HepG2 (cell line): ENCODE measurements around the gene GNG3. TPM values are rescaled to one million over a fixed set of nuclear protein-coding genes. Genes with fewer than 3 reads are reported as not detected.
A peak's percentile ranks its signal among the peaks of the same experiment; 100 is the strongest.

Experiments
- AGO2 ChIP-seq: fragments of 200-400 bp; formaldehyde crosslinking; optimal IDR thresholded peaks from 2 replicates; pipeline ENCODE3; 2017; ENCODE audit warnings: mild to moderate bottlenecking, low read depth, low read length, moderate library complexity
- HMG20A ChIP-seq: IDR thresholded peaks from 2 replicates; pipeline ENCODE4 v1.6.1; 2016; ENCODE audit warnings: borderline replicate concordance
- ISX ChIP-seq: sonication (generic); formaldehyde crosslinking; conservative IDR thresholded peaks from 2 replicates; pipeline ENCODE4 v1.5.0; 2020; ENCODE audit warnings: missing genetic modification reagents
- KDM2A ChIP-seq: sonication (generic); formaldehyde crosslinking; IDR thresholded peaks from 2 replicates; pipeline ENCODE4 v1.4.0; 2020; ENCODE audit warnings: low read depth, missing genetic modification reagents, borderline replicate concordance
- MAFF ChIP-seq: IDR thresholded peaks from 2 replicates; pipeline ENCODE4 v1.6.1; 2011; ENCODE audit warnings: low read depth, low read length, improper control_type of control experiment
- ONECUT2 ChIP-seq: sonication (generic); formaldehyde crosslinking; IDR thresholded peaks from 2 replicates; pipeline ENCODE4 v1.4.0; 2020; ENCODE audit warnings: missing genetic modification reagents
- ZBTB38 ChIP-seq: sonication (generic); formaldehyde crosslinking; IDR thresholded peaks from 2 replicates; pipeline ENCODE4 v1.5.1; 2020; ENCODE audit warnings: mild to moderate bottlenecking, missing genetic modification reagents
- ZFAT ChIP-seq: sonication (generic); formaldehyde crosslinking; conservative IDR thresholded peaks from 2 replicates; pipeline ENCODE4 v1.8.1; 2023; ENCODE audit warnings: missing genetic modification reagents, inconsistent platforms
- ZFP37 ChIP-seq: sonication (generic); formaldehyde crosslinking; IDR thresholded peaks from 2 replicates; pipeline ENCODE4 v1.4.0; 2020; ENCODE audit warnings: missing genetic modification reagents, borderline replicate concordance
- ZNF292 ChIP-seq: sonication (generic); formaldehyde crosslinking; IDR thresholded peaks from 2 replicates; pipeline ENCODE4 v1.8.1; 2022; ENCODE audit warnings: mild to moderate bottlenecking, low read depth, missing genetic modification reagents, borderline replicate concordance
- ZNF44 ChIP-seq: sonication (generic); formaldehyde crosslinking; IDR thresholded peaks from 2 replicates; pipeline ENCODE4 v1.5.1; 2020; ENCODE audit warnings: mild to moderate bottlenecking, missing genetic modification reagents
- ZNF678 ChIP-seq: sonication (generic); formaldehyde crosslinking; IDR thresholded peaks from 2 replicates; pipeline ENCODE4 v1.4.0; 2020; ENCODE audit warnings: mild to moderate bottlenecking, missing genetic modification reagents
- polyA plus RNA-seq, 8 experiments: library from polyadenylated mRNA; depleted of rRNA in 3 of 8; stranded (reverse) in 7 of 8; unstranded in 1 of 8; fragments of >200 nt; fragmentation: Illumina TruSeq in 4 of 8; extraction: Trizol in 4 of 8; gene quantifications; 2 replicates each; pipeline versions ENCODE4 v1.2.1 to v1.2.3, GENCODE V29; 2011 to 2016; ENCODE audit warnings: low read depth in 4 of 8, missing spikeins in 1 of 8, mixed read lengths in 1 of 8; ENCODE audit not compliant: insufficient read depth in 1 of 8
- total RNA-seq, 5 experiments: library from RNA; depleted of rRNA; stranded (reverse); fragments of >200 nt; fragmentation: Illumina TruSeq; extraction: Trizol; gene quantifications; 2 replicates each; pipeline ENCODE4 v1.2.3, GENCODE V29; 2016; ENCODE audit warnings: low read depth in 1 of 5
- TF ChIP-seq, protein P1 (sequence below): sonication (generic); formaldehyde crosslinking; IDR thresholded peaks from 2 replicates; pipeline ENCODE4 v1.4.0; 2020; ENCODE audit warnings: low read depth, missing genetic modification reagents
- TF ChIP-seq, protein P2 (sequence below): sonication (generic); formaldehyde crosslinking; IDR thresholded peaks from 2 replicates; pipeline ENCODE4 v1.5.1; 2020; ENCODE audit warnings: mild to moderate bottlenecking, missing genetic modification reagents, borderline replicate concordance
- TF ChIP-seq, protein P3 (sequence below): sonication (generic); formaldehyde crosslinking; IDR thresholded peaks from 2 replicates; pipeline ENCODE4 v1.8.1; 2022; ENCODE audit warnings: mild to moderate bottlenecking, missing genetic modification reagents
- TF ChIP-seq, protein P4 (sequence below): sonication (generic); formaldehyde crosslinking; IDR thresholded peaks from 2 replicates; pipeline ENCODE4 v1.4.0; 2020; ENCODE audit warnings: missing genetic modification reagents
- TF ChIP-seq, protein P5 (sequence below): sonication (generic); formaldehyde crosslinking; IDR thresholded peaks from 2 replicates; pipeline ENCODE4 v1.4.0; 2020; ENCODE audit warnings: missing genetic modification reagents

The GNG3 gene
- total and polyA plus RNA-seq, 2 of the 13 experiments (the other 11 are each of a cell fraction or from before 2014, with no cell fraction given): not detected

DNA sequence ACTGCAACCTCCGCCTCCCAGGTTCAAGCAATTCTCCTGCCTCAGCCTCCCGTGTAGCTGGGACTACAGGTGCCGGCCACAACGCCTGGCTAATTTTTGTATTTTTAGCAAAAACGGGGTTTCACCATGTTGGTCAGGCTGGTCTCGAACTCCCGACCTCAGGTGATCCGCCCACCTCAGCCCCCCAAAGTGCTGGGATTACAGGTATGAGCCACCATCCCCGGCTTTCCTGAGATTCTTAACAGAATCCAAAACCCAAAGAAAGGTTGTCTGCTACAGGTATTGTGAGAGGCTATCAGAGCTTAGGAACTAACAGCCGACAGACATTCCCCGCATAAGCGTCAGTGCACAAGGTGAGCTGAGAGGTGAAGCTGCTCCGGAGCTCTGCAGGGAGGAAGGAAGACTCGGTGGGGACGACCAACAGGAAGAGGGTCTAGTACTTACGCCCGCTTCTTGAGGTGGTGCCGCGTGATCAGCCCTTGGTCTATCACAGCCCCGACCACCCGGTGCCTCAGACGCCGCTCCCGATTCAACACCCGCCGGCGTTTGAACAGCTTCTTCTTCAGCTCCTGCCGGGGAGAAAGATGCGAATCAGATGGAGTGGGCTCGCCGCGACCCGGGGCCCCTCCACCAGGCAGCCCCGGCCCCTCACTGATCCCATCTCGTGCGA lies 42.9 kb upstream of the GNG3 start (continued):
- TF ChIP-seq, protein P1, sequence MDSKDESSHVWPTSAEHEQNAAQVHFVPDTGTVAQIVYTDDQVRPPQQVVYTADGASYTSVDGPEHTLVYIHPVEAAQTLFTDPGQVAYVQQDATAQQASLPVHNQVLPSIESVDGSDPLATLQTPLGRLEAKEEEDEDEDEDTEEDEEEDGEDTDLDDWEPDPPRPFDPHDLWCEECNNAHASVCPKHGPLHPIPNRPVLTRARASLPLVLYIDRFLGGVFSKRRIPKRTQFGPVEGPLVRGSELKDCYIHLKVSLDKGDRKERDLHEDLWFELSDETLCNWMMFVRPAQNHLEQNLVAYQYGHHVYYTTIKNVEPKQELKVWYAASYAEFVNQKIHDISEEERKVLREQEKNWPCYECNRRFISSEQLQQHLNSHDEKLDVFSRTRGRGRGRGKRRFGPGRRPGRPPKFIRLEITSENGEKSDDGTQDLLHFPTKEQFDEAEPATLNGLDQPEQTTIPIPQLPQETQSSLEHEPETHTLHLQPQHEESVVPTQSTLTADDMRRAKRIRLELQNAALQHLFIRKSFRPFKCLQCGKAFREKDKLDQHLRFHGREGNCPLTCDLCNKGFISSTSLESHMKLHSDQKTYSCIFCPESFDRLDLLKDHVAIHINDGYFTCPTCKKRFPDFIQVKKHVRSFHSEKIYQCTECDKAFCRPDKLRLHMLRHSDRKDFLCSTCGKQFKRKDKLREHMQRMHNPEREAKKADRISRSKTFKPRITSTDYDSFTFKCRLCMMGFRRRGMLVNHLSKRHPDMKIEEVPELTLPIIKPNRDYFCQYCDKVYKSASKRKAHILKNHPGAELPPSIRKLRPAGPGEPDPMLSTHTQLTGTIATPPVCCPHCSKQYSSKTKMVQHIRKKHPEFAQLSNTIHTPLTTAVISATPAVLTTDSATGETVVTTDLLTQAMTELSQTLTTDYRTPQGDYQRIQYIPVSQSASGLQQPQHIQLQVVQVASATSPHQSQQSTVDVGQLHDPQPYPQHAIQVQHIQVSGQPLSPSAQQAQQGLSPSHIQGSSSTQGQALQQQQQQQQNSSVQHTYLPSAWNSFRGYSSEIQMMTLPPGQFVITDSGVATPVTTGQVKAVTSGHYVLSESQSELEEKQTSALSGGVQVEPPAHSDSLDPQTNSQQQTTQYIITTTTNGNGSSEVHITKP: no peak
- no peak for TF ChIP-seq MAFF
- TF ChIP-seq ISX: no peak
- no peak for TF ChIP-seq ZFP37 (CRISPR knock-in tag)
- no peak for TF ChIP-seq ZFAT (CRISPR knock-in tag)
- TF ChIP-seq, protein P2, sequence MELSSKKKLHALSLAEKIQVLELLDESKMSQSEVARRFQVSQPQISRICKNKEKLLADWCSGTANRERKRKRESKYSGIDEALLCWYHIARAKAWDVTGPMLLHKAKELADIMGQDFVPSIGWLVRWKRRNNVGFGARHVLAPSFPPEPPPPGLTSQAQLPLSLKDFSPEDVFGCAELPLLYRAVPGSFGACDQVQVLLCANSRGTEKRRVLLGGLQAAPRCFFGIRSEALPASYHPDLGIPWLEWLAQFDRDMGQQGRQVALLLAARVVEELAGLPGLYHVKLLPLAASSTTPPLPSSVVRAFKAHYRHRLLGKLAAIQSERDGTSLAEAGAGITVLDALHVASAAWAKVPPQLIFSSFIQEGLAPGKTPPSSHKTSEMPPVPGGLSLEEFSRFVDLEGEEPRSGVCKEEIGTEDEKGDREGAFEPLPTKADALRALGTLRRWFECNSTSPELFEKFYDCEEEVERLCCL: 0 out of 2 replicates have a peak, but pooled peaks have one; percentile 11
- TF ChIP-seq ONECUT2 (CRISPR knock-in tag): no peak
- TF ChIP-seq ZNF292 (CRISPR knock-in tag): peak; percentile 26; the same call in 1 of the 2 replicates
- no peak for TF ChIP-seq HMG20A (CRISPR knock-in tag)
- no peak for TF ChIP-seq KDM2A (CRISPR knock-in tag)
- TF ChIP-seq ZNF678 (CRISPR knock-in tag): no peak
- TF ChIP-seq, protein P3, sequence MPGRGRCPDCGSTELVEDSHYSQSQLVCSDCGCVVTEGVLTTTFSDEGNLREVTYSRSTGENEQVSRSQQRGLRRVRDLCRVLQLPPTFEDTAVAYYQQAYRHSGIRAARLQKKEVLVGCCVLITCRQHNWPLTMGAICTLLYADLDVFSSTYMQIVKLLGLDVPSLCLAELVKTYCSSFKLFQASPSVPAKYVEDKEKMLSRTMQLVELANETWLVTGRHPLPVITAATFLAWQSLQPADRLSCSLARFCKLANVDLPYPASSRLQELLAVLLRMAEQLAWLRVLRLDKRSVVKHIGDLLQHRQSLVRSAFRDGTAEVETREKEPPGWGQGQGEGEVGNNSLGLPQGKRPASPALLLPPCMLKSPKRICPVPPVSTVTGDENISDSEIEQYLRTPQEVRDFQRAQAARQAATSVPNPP (CRISPR knock-in tag): no peak
- TF ChIP-seq AGO2: no peak
- TF ChIP-seq, protein P4, sequence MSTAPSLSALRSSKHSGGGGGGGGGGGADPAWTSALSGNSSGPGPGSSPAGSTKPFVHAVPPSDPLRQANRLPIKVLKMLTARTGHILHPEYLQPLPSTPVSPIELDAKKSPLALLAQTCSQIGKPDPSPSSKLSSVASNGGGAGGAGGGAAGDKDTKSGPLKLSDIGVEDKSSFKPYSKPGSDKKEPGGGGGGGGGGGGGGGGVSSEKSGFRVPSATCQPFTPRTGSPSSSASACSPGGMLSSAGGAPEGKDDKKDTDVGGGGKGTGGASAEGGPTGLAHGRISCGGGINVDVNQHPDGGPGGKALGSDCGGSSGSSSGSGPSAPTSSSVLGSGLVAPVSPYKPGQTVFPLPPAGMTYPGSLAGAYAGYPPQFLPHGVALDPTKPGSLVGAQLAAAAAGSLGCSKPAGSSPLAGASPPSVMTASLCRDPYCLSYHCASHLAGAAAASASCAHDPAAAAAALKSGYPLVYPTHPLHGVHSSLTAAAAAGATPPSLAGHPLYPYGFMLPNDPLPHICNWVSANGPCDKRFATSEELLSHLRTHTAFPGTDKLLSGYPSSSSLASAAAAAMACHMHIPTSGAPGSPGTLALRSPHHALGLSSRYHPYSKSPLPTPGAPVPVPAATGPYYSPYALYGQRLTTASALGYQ (CRISPR knock-in tag): no peak
- TF ChIP-seq, protein P5, sequence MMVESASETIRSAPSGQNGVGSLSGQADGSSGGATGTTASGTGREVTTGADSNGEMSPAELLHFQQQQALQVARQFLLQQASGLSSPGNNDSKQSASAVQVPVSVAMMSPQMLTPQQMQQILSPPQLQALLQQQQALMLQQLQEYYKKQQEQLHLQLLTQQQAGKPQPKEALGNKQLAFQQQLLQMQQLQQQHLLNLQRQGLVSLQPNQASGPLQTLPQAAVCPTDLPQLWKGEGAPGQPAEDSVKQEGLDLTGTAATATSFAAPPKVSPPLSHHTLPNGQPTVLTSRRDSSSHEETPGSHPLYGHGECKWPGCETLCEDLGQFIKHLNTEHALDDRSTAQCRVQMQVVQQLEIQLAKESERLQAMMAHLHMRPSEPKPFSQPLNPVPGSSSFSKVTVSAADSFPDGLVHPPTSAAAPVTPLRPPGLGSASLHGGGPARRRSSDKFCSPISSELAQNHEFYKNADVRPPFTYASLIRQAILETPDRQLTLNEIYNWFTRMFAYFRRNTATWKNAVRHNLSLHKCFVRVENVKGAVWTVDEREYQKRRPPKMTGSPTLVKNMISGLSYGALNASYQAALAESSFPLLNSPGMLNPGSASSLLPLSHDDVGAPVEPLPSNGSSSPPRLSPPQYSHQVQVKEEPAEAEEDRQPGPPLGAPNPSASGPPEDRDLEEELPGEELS (CRISPR knock-in tag): no peak; the same call in 1 of the 2 replicates
- TF ChIP-seq ZNF44: no peak
- no peak for TF ChIP-seq ZBTB38
